HG03571 (cell line): ENCODE measurements around the gene IFT88.

ENCODE experiments used
- ATAC-seq: cut with Tn5 transposase; IDR thresholded peaks from one replicate; pipeline ENCODE4 v1.9.1; 2021; ENCODE audit not compliant: unreplicated experiment

The IFT88 gene

GRCh38 chr13:20685092-20685491, 118.1 kb downstream of the IFT88 start:
- no peak for ATAC-seq

- ATAC-seq = no peak
These were observed 119.2 kb downstream of the IFT88 start for GRCh38 chr13:20686167-20686566.

- ATAC-seq = no peak
These were observed 120.1 kb downstream of the IFT88 start for GRCh38 chr13:20686863-20687579.

GRCh38 chr13:20689291-20689690, 122.3 kb downstream of the IFT88 start:
- ATAC-seq = no peak

- ATAC-seq = no peak
These were observed 124.7 kb downstream of the IFT88 start for GRCh38 chr13:20691616-20692015.

GRCh38 chr13:20696073-20696472, 129.1 kb downstream of the IFT88 start:
- no peak for ATAC-seq

- no peak for ATAC-seq
These were observed 132.8 kb downstream of the IFT88 start for GRCh38 chr13:20699715-20700114.

- ATAC-seq = no peak
These were observed 133.3 kb downstream of the IFT88 start for GRCh38 chr13:20700288-20700687.

- ATAC-seq = no peak
These were observed 134.5 kb downstream of the IFT88 start for GRCh38 chr13:20701461-20701860.

- no peak for ATAC-seq
These were observed 135.6 kb downstream of the IFT88 start for GRCh38 chr13:20702530-20702914.

- peak; percentile 21 for ATAC-seq
These were observed 136.2 kb downstream of the IFT88 start, which contains the start of gene IL17D for GRCh38 chr13:20702915-20703779. Gene IL17D, plus strand, starts transcription at chr13:20703699. Its CDS starts 303 bp downstream, at chr13:20704002.

- ATAC-seq = peak; percentile 81
These were observed 137.0 kb downstream of the IFT88 start for GRCh38 chr13:20703780-20704458.

GRCh38 chr13:20704459-20705069, 137.6 kb downstream of the IFT88 start:
- ATAC-seq = no peak

- no peak for ATAC-seq
These were observed 139.7 kb downstream of the IFT88 start for GRCh38 chr13:20706661-20707060.

- ATAC-seq = no peak
These were observed 141.3 kb downstream of the IFT88 start for GRCh38 chr13:20708216-20708615.

GRCh38 chr13:20709369-20709768, 142.4 kb downstream of the IFT88 start:
- ATAC-seq = no peak

- ATAC-seq = no peak
These were observed 142.8 kb downstream of the IFT88 start for GRCh38 chr13:20709782-20710181.

GRCh38 chr13:20711301-20712044, 144.5 kb downstream of the IFT88 start:
- no peak for ATAC-seq

- ATAC-seq = no peak
These were observed 146.0 kb downstream of the IFT88 start for GRCh38 chr13:20713014-20713376.

GRCh38 chr13:20713751-20714150, 146.8 kb downstream of the IFT88 start:
- ATAC-seq = no peak

GRCh38 chr13:20714161-20714560, 147.2 kb downstream of the IFT88 start:
- ATAC-seq = no peak
